SK-N-MC (cell line): Measurements from ENCODE around the gene PXT1.

Experiments used
- EZH2 ChIP-seq: fragments of 200-600 bp; sonication (generic); IDR thresholded peaks from one replicate; pipeline ENCODE4 v1.6.1; 2017; ENCODE audit warnings: antibody characterized with exemption
- FOXP2 ChIP-seq: optimal IDR thresholded peaks from 2 replicates; pipeline ENCODE3; 2011; ENCODE audit warnings: mild to moderate bottlenecking, moderate library complexity; ENCODE audit not compliant: insufficient read depth; ENCODE audit errors: extremely low read length, control extremely low read depth
- POLR2AphosphoS5 ChIP-seq: IDR thresholded peaks from 2 replicates; pipeline ENCODE4 v1.6.1; 2012; ENCODE audit warnings: mild to moderate bottlenecking, low read depth, low read length, borderline replicate concordance

GRCh38 chr6:36372088-36372487, 70.6 kb downstream of the PXT1 start:
- TF ChIP-seq POLR2AphosphoS5 (no peak), EZH2 (no peak), FOXP2 (no peak)
